HUDEP-2 (cell line): Measurements from ENCODE around the gene TEX14.
A peak's percentile ranks its signal among the peaks of the same experiment; 100 is the strongest.
"Not testable (repeated sequence)": the region's sequence is repeated elsewhere in the genome, so short reads cannot be mapped to it uniquely, and the experiment has no call there.

Source experiments
- DNase-seq, 76 experiments: peaks; one replicate each; lab custom pipeline; 2025; ENCODE audit not compliant: unreplicated experiment in 76 of 76; lab: John Stamatoyannopoulos, UW

TEX14 gene

DNA sequence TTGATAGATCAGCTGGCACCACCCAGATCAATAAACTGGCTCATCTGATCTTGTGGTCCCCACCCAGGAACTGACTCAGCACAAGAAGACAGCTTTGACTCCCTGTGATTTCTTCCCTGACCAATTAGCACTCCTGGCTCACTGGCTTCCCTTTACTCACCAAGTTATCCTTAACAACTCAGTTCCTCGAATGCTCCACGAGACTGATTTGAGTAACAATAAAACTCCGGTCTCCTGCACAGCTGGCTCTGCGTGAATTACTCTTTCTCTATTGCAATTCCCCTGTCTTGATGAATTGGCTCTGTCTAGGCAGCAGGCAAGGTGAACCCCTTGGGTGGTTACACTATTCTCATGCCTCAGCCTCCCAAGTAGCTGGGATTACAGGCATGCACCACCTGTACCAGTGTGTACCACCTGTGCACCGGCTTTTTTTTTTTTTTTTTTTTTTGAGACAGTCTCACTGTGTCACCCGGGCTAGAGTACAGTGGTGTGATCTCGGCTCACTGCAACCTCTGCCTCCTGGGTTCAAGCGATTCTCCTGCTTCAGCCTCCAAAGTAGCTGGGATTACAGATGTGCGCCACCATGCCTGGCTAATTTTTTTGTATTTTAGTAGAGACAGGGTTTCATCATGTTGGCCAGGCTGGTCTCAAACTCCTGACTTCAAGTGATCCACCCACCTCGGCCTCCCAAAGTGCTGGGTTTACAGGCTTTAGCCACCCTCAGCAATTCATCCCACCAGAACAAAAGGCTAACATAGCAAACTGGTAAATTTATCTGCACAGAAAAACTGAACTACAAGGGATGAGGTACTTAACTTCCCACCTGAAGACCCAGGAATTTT, 33.7 kb downstream of the TEX14 start:
- not testable (repeated sequence) for DNase-seq

DNA sequence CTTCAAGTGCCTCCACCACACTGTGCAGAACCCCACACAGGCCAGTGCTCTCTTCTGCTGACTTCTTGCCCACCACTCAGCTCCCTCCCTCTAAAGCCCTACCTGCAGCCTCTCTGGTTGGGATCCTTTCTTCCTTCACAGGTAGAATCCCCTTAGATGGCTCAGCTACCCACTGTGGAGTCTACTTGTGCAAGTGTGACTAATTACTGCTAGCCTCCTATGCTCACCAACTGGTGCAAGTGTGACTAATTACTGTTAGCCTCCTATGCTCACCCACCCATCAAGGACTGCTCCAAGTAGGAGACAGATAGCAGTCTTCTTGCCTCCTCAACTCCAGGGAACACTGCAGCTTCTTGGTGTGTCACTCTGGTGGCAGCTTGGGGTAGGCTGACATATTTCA, 43.6 kb downstream of the TEX14 start:
- DNase-seq = no peak

DNA sequence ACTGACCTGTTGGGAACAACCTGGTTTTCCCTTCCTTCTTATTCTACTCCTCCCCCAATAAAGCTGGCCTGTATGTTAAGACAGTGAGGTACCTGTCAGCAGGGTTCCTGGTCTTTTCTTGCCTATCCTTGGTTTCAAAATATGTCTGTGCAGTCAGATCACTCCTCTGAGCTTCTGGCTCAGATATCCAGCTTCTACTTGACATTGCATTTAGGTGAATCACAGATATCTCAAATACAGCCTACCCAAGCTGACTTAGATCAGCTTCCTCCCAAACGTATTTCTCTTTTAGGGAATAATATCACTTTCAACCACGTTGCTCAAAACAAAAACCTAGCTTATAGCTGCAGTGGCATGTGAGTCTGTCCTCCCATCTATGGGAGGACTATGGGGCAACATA, 48.7 kb downstream of the TEX14 start:
- no peak for DNase-seq

DNA sequence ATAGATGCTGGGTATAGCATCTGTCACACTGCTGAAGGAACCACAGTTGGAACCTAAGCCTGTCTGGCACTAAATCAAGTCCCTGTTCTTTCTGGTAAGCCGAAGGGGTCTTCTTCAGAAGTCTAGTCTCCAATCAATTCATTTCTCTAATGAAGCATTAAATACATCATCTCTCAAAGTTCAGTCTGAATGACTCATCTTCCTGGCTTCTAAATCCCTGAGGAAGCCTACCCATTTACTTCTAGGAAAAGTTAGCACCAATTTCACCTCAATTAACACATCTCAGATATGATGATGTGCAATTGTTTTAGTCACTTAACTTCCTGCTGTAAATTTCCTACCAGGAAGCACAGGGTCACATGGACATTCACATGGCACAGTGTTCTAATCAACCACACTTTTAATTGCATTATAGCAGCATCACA, 49.9 kb downstream of the TEX14 start:
- DNase-seq = no peak

DNA sequence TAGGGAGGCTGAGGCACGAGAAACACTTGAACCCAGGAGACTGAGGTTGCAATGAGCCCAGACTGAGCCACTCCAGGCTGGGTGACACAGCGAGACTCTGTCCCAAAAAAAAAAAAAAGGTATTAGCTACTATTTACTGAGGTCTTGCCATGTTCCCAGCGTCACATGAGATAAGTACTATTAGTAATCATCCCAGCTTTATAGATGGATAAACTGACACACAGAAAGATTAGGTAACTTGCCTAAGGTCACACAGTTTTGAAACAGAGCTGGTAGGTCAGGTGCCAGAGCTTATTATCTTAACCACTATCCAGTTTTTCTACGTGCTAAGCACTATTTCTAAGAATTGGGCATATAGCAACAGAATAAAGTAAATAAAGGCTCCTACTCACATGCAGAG, 51.6 kb downstream of the TEX14 start:
- no peak for DNase-seq

DNA sequence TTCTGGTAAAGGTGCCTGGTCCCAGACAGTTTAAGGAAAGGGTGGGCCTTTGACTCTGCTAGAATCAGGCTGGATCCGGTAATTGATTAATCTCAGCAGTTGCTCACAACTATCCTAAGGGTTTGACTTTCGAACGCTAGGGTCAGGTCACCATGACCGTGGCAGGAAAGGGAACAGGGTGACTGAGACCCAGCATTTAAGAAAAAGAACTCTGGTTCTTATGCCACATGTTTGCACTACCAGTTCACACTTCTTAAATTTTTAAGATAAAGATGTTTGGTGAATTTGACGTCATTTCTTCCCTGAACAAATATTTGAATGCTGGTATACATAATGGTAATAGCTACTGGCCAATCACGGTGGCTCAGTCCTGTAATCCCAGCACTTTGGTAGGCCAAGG, 52.2 kb downstream of the TEX14 start:
- no peak for DNase-seq

- no peak for DNase-seq
These were observed 54.8 kb downstream of the TEX14 start for GRCh38 chr17:58637011-58637570.

DNA sequence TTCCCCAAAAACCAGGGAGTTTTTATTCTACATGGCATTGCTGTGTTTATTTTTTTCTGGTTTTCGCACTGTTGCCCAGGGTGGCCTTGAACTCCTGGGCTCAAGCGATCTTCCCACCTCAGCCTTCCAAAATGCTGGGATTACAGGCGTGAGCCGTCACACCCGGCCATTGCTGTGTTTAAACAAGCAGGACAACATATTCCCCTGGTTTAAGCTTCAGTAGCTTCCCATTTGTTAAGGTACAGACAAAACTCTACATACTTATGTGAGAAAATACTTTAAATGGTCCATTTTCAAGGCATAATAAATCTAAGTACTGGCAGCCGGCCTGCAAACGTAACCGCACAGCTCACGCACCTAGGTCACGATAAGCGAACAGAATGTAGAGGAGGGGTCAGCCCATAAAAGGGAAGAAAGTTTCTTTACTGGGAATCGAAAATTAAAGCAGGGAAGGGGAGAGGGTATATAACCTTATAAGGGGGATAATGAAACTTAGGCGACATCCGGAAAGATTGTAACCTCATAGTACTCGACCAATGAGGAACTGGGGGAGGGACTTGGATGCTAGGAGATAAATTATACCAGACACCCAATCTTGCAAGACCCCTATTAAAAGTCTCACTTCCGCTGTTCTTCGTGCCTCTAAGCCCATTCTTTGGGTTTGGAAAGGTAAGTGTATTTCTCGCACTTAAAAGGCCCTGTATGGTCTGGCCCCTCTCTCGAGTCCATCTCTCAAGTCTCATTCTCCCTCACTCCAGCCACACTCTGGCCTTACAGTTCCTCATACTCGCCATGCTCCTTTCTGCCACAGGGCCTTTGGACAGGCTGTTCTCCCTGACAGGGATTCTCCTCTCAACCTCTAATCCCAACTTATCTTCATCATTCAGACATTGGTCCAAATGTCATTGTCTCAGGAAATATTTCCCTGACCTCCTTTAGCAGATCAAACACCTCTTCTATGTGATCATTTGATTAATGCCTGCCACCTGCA, 59.2 kb downstream of the TEX14 start:
- no peak for DNase-seq

- DNase-seq = peak in 75 of 76 experiments; percentile 9 to 97 (median 90)
These were observed 60.1 kb downstream of the TEX14 start for GRCh38 chr17:58631523-58632323.

DNA sequence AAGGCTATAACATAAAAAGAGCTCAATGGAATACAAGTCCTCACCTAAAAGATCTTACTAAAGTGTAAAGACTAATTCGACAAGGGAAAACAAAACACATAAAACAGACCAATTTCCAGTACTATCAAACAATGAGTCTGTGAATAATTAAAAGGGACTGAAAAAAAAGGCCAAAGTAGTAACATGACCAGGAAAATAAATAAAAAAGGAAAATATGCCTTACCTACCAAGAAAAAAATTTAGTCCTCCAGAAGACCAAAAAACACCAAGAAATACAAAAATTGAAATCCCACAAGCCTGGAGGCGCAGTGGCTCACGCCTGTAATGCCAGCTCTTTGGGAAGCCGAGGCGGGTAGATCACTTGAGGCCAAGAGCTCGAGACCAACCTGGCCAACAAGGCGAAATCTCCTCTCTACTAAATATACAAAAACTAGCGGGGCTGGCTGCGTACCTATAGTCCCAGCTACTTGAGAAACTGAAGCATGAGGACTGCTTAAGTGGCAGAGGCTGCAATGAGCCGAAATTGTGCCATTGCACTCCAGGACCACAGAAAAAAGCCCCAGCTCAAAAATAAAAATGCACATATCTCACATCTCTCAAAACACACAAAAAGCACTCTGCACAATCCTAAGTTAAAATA, 60.8 kb downstream of the TEX14 start:
- peak in 39 of 76 experiments; percentile 6 to 83 (median 37) for DNase-seq

- DNase-seq = no peak
These were observed 64.9 kb downstream of the TEX14 start for GRCh38 chr17:58626905-58627304.

GRCh38 chr17:58624751-58625150, 67.1 kb downstream of the TEX14 start:
- no peak for DNase-seq

- no peak for DNase-seq
These were observed 70.7 kb downstream of the TEX14 start for GRCh38 chr17:58621174-58621573.

GRCh38 chr17:58618336-58618735, 73.5 kb downstream of the TEX14 start:
- no peak for DNase-seq

DNA sequence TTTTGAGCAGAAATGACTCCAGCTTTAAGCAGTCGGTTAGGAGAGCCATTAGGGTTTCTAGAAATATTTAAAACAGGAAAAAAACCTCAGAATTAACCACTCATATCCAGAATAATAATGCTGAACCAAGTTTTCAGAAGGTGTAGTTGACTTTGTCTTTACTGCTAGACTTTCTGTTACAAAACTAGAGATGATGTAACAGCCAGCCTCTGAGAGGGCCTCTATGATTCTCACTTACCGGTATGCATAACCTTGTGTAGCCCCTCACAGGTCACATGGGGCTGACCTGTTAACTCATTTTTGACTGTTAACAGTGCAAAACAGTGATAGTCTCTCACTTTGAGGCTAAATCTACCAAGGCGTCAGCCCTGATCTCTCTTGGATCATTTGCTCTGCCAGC, 74.3 kb downstream of the TEX14 start:
- DNase-seq = no peak

DNA sequence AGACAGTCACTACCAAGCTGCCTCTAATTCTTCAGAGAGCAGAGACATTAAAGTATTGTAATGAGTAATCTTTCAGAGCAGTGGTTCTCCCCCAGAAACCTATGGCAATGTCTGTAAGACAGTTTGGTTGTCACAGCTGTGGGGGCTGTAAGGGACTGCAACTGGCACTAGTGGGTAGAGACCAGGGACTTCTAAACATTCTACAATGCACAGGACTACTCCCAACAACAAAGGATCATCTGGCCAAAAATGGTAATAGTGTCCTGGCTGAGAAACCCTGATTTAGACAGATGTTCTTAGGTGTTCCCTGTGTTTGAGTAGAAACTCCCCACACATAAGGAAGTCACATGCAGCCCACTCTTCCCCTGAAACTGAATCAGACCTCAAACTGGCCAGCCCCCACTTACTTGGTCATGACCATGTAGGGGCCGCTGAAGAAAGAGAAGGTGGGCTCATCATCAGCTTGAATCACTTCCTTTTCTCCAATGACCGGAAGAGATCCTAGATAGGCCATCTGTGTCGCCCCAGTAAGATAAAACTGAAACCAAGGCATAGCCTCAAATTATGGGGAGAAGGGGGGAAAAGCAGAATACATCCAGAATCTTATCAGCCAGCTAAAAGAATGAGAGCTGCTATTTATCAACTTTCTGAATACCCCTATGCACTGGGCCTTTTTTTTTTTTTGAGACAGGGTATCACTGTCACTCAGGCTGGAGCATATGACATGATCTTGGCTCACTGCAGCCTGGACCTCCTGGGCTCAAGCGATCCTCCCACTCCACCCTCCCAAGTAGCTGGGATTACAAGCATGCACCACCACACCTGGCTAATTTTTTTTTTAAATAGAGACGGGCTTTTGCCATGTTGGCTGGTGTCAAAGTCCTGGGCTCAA, 75.8 kb downstream of the TEX14 start:
- no peak for DNase-seq

DNA sequence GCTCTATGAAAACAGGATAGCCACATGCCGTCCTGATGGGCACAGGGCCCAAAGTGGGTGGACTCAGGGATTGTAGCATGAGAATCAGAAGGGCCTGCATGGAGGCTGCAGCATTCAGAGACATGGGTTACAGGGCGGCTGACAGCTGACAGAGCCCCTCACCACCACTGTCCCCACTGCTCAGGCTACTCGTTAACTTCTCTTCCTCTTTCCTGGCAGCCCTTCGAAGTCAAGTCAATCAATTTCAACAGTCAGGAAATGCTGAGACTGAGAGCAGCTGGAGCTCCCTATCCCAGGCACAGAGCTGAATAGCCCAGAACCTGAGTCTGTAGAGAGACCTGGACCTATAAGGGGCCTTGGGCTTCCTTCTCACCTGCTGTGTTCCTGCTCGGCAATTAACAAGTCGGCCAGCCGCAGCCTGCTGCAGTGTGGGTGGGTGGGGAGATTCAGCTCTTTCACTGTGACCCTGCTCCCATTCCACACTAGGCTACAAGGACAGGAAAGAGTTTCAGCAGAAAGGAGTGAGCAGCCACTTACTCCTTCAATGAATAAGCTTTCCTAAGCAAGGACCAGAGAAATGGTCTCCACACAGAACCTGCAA, 76.9 kb downstream of the TEX14 start:
- no peak for DNase-seq

GRCh38 chr17:58611331-58611730, 80.5 kb downstream of the TEX14 start:
- DNase-seq = no peak

DNA sequence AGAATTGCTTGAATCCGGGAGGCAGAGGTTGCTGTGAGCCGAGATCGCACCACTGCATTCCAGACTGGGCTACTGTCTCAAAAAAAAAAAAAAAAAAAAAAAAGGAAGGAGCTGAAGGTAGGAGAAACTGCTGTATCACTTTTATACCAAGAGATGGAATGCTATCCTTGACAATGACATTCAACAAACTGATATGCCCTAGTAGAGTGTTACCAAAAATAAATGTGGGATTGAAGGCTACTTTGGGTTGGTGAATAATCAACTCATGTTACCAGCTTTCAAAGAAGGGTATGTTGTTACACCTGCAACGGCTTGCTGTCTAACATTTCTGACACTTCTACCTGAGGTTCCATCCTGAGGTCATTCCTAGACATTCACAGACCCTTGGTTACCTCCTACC, 84.9 kb downstream of the TEX14 start:
- no peak for DNase-seq
